Hepatocyte (in vitro differentiated cells): ENCODE measurements around the gene C1QC.

Source experiments
- CTCF ChIP-seq: fragments of 200-600 bp; sonication (generic); IDR thresholded peaks from 2 replicates; pipeline ENCODE4 v1.5.1; 2016; ENCODE audit warnings: antibody characterized with exemption, mild to moderate bottlenecking; ENCODE audit not compliant: poor library complexity
- EZH2 ChIP-seq: fragments of 200-600 bp; sonication (generic); IDR thresholded peaks from 2 replicates; pipeline ENCODE4 v1.6.1; 2016; ENCODE audit warnings: antibody characterized with exemption, mild to moderate bottlenecking, borderline replicate concordance
- EZH2phosphoT487 ChIP-seq: fragments of 200-600 bp; sonication (generic); IDR thresholded peaks from one replicate; pipeline ENCODE4 v1.6.1; 2018; ENCODE audit warnings: antibody characterized with exemption, mild to moderate bottlenecking, low read depth, moderate library complexity; ENCODE audit not compliant: unreplicated experiment, severe bottlenecking

GRCh38 chr1:22619798-22620197, 23.6 kb upstream of the C1QC start:
- no peak for TF ChIP-seq CTCF
- no peak for TF ChIP-seq EZH2
- no peak for TF ChIP-seq EZH2phosphoT487
